Hematopoietic multipotent progenitor cell treated with erythropoietin and hydrocortisone succinate and interleukin-3 and kit ligand, for 17 days (in vitro differentiated cells): ENCODE results near the gene NDUFA6.
"Not testable (repeated sequence)": the region's sequence is repeated elsewhere in the genome, so short reads cannot be mapped to it uniquely, and the experiment has no call there.

ENCODE experiments used
- DNase-seq: peaks from one replicate; pipeline ENCODE4 v3.0.0-alpha.2; 2015; ENCODE audit warnings: low spot score

The NDUFA6 gene

GRCh38 chr22:42112793-42113192 is 22.2 kb upstream of the NDUFA6 start:
- not testable (repeated sequence) for DNase-seq

DNA sequence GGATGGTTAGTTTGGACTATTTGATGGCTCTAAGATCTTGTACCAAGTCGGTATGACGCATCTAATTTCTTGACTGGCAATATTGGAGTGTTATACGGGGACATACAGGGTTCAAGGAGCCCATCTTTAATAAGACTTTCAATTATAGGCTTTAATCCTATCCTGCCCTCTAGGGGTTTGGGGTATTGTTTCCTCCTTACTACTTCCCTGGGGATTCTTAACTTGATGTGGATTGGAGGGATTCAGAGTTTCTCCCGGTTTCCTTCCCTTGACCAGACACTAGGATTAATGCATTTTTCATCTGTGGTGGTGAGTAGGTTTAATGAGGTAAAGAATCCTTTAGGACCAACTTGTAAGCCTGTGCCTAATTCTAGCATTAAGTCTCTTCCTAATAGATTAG is 21.2 kb upstream of the NDUFA6 start:
- DNase-seq = no peak

DNA sequence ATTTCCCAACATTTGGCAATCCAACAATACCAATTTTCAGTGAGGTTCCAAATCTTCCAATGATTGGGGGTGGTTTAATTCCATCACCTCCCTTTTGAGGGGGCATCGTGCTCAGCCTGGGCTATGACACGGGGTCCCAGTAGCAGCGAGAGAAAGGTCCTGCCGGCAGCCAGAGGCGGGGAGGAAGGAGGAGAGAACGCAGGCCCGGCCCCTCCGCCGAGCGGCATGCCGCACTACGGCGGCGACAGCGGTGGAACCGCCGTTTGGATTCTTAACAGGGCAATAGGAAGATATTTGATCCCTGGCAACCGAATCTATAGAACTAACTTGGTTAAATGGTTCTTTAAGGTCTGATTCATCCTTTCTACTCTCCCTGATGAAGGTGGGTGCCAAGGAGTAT is 18.3 kb upstream of the NDUFA6 start:
- DNase-seq = no peak

- not testable (repeated sequence) for DNase-seq
These were observed 13.8 kb upstream of the NDUFA6 start for GRCh38 chr22:42104332-42104860.

DNA sequence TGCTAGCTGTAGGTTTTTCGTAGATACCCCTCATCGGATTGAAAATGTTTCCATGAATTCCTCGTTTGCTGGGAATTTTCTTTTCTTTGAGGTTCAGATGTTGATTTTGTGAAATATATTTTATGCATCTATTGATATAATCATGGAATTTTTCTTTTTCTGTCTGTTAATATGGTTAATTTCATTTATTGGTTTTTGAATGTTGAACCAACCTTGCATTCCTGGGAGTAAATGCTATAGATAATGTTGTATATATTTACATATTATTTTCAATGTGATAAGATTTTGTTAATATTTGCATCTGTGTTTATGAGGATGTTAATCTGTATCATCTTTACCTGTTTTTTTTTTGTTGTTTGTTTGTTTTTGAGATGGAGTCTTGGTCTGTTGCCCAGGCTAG is 10.6 kb upstream of the NDUFA6 start:
- no peak for DNase-seq

- no peak for DNase-seq
These were observed 847 bp upstream of the NDUFA6 start for GRCh38 chr22:42091455-42091782.

- no peak for DNase-seq
These were observed 4.5 kb downstream of the NDUFA6 start for GRCh38 chr22:42086051-42086450.

GRCh38 chr22:42084874-42085273 is 5.7 kb downstream of the NDUFA6 start:
- DNase-seq = no peak

DNA sequence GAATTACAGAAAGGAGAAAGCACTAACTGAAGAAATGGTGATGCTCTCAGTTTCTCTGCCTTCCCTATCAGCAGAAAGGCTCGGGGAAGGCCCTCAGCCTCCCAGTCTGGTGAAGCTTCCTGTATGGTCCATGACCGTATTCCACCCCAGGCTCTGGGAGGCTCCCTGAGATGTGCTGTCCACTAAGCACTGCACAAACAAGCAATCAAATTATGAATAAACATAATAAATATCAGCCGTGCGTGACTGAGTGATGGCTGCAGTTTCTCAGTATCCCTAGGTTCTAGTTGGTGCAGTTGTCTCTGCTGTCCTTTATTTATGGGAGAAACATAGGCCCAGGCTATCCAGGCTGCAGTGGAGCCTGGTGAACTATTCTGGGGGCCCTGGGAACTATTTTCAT is 7.5 kb downstream of the NDUFA6 start:
- DNase-seq = no peak

DNA sequence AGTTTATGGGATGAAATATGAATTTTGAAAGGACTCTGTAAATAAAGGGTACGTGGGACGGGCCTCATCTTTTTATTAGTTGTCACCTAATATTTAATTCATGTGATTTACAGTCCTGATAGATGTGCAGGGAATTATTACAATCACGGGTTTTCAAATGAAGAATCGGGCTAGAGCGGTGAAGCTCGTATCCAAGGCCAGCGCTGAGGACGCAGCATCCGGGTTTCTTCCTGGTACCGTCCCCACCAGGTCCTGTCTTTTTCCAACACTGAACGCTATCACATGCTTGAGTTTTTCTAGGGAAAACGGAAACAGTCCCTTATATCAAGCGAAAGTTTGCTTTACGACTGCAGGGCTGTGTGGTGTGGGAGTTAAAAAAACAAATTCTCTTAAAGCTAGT is 10.3 kb downstream of the NDUFA6 start:
- DNase-seq = no peak

DNA sequence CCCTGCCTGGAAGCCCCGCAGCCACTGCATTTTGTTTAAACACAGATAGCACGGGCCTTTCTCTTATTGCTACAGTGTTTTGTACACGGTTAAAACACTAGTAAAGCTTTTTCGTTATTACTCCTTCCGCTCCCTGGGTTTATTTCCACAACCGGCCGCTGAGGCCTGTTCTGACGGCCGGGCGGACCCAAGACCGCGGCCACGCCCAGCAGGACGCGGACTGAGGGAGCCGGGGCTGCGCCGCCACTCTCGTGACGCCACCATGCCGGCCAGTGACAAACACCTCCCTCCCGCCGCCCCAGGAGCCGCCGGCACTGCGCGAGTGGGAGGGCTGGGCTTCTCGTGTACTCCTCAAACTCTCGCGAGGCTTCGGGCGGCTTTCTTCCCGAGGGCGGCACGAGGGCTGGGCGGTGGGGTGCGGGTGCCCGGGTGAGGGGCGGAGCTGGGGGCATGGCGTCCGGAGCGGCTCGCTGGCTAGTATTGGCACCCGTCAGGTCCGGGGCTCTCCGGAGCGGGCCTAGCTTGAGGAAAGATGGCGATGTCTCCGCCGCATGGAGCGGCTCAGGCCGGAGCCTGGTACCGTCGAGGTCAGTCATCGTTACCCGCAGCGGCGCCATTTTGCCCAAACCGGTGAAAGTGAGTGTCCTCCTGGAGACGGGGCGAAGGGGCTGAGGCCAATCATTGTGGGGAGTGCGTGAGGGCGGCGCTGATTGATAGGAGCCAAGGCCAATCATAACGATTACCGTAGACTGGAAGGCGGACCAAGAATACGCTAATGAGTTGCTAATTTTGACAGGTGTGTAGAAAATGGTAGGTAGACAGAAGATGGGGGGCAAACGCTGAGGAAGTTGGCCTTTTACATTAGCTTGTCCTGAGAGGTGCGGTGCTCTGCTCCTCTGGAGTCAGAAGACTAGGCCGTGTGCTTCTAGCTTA is 11.0 kb downstream of the NDUFA6 start, which contains the start of gene SMDT1:
SMDT1 (plus strand) TSS at position 382 of the 933 bp plus-strand sequence; CDS start at position 451, 69 bp downstream.
- DNase-seq = peak; percentile 99

- no peak for DNase-seq
These were observed 11.9 kb downstream of the NDUFA6 start for GRCh38 chr22:42078469-42079318.

- no peak for DNase-seq
These were observed 13.0 kb downstream of the NDUFA6 start for GRCh38 chr22:42077486-42078125.

- no peak for DNase-seq
These were observed 13.6 kb downstream of the NDUFA6 start for GRCh38 chr22:42076764-42077485.

- no peak for DNase-seq
These were observed 15.5 kb downstream of the NDUFA6 start for GRCh38 chr22:42074846-42075676.

DNA sequence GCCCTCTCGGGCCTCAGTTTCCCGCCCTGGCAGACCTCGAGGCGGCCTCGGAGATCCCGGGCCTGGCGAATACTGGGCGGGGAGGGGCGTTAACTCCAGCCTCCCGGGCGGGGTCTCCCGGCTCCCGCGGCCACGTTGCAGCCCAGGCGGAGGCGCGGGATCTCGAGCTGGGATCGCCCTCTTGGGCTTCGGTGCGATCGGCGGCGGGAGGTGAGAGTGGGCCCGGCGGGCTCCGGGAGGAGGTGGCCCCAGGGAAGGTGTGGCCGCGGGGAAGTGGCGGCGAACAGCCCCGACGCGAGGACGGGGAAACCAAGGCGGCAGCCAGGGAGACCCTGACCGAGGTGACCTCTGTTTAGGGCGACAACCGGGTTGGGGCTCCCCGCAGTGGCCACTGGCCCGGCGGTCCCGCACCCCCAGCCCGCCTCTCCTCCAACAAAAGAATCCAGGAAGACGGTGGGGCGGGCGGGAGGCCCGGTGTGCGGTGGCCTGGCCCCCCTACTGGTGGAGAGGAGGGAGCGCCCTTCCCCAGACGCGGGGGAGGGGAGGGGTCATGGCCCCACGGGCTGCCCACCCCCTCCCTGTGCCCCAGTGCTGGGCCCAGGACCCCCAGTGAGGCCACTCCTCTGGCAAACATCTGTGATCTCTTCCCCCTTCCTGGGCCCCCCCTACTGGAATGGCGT is 16.3 kb downstream of the NDUFA6 start, which contains the start of gene PHETA2:
PHETA2 (plus strand) TSS at position 117 of the 680 bp plus-strand sequence. CDS start 3,046 bp downstream, outside the sequence.
- peak; percentile 31 for DNase-seq

DNA sequence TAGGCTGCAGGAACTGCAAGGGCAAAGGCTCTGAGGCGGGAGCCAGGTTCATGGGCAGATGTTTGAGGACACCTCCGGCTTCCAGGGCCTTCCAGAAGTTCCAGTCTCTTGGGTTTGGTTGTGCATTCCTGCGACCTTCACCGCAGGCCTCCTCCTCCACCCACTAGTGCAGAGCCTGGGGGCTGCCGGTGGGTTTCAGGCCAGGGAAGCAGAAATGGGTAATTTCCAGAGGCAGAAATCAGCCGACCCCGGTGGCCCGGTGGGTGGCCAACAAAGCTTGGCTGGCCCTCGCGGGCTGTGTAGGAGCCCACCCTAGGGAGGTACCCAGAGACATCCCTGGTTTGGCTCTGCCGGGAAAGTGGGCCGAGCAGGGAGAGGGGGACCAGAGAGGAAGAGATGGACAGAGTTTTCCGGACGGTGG is 16.9 kb downstream of the NDUFA6 start:
- DNase-seq = no peak

DNA sequence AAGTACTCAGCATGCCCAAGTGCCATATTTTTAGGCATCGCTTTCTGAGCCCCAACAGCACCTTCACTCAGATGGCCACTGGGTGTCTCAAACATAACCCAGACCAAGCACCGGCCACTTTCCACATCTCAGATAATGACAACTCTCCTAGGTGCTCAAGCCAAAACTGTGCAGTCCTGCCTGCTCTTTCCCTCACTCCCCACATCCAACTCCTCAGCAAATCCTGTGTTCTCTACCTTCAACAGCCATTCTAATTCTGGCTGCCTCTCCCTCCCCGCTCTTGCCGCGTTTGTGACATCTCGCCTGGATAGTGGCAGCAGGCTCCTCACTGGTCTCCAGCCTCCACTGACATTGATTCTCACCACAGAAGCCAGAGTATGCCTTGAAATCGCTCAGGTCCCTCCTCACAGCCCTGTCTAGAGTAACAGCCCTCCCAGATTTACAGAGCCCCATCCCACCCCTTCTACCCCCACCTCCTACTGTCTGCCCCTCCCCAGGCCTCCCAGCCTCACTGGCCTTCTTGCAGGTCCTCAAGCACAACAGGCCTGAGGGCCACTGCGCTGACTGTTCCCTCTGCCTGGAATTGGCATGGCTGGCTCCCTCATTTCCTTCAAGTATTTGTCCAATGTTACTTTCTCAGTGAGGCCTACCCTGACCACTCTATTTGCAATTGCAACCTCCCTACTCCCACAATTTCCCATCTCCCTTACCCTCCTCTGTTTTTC is 17.8 kb downstream of the NDUFA6 start:
- DNase-seq = no peak

DNA sequence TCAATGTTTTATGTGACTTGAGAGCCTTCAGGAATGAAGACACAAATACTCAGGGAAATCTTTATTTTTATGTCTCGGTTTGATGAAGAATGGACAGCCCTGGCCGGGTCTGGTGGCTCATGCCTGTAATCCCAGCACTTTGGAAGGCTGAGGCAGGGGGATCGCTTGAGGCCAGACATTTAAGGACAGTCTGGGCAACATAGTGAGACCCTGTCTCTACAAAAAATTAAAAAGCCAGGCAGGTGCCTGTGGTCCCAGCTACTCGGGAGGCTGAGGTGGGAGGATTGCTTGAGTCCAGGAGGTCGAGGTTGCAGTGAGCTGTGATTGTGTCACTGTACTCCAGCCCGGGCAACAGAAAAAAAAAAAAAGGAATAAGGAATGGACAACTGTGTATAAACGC is 19.1 kb downstream of the NDUFA6 start:
- DNase-seq = not testable (repeated sequence)
